BJ (cell line): ENCODE results near the gene EHD3. TPM values are rescaled to one million over a fixed set of nuclear protein-coding genes. Genes with fewer than 3 reads are reported as not detected.

Experiments used
- CTCF ChIA-PET: fragments of 350-600 bp; formaldehyde crosslinking; extraction: SDS; loops from one replicate; lab custom pipeline; 2021; ENCODE audit warnings: antibody characterized with exemption, inconsistent platforms; lab: Yijun Ruan, JAX
- POLR2A ChIA-PET: fragments of 300-600 bp; sonication (Branson Sonifier 250); formaldehyde crosslinking; extraction: SDS; loops from one replicate; lab custom pipeline; 2021; ENCODE audit warnings: antibody characterized with exemption; lab: Charles Lee
- DNase-seq: peaks from one replicate; pipeline ENCODE4 v3.0.0-alpha.2; 2011; ENCODE audit warnings: low read depth
- H3K27me3 ChIP-seq: 2 replicates; pipeline ENCODE4 v1.6.0; 2011; ENCODE audit warnings: low read length; ENCODE audit not compliant: control insufficient read depth, insufficient read depth
- H3K36me3 ChIP-seq: 2 replicates; pipeline ENCODE4 v1.5.1; 2011; ENCODE audit warnings: low read length; ENCODE audit not compliant: control insufficient read depth, insufficient read depth
- H3K4me3 ChIP-seq: 2 replicates; pipeline ENCODE4 v1.5.1; 2011; ENCODE audit warnings: low read depth, mild to moderate bottlenecking, control low read depth, low read length
- polyA plus RNA-seq: library from polyadenylated mRNA; depleted of rRNA; stranded (reverse); fragments of >200 nt; gene quantifications from 2 replicates; pipeline ENCODE4 v1.2.3, GENCODE V29; 2011
- TF ChIP-seq, protein P1 (sequence below): IDR thresholded peaks from 2 replicates; pipeline ENCODE4 v1.5.1; 2011; ENCODE audit warnings: low read depth, mild to moderate bottlenecking, control low read depth, inconsistent platforms, low read length, moderate library complexity; ENCODE audit not compliant: insufficient read depth

EHD3 gene
- polyA plus RNA-seq, 1 experiment = 69.4 TPM

DNA sequence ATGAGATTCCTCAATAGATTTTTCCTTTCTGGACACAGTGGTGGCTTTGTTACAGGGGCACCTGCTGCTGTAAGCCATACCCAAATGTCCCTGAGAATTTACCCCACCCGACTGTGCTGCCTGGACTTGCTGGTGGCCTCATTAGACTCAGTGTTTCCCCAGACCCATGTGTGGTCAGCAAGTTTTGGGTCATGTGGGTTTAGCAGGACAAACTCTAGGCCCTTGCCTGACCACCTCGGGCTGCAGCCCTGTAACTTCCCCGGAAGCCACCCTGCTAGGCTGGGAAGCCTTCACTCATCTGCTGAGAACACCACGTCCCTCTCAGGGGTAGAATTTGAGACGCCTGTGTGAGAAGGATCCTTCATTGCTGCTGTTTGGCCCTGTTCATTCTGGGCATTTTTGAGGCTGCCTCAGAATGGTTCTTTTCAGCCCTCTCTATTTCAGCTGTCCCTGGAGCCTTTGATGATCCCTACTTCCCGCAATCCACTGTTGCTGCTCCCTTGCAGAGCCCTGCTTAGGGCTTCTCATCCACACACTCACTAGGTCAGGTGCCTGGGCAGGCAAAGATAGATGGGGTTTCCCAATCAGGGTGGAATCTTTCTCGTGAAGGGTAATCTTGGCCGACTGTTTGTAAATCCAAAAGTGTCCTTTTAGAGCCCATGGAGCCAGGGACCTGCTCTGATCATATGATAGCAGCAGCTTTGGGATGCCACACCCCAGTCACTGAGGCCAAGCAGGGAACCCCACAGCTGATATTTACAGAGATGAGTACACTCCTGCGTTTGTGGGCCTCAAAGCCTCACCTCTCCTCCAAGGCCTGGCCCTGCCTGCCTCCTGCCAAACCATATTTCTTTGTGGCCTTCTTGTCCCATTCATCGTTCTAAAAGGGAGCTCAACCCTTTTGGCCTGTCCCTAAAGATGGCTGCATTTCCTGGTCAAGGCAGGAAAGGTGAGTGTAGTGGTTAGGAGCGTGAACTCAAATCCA, 6.7 kb downstream of the EHD3 start:
- H3K36me3 ChIP-seq = no peaks in the 10 kb centered on the region; the same call in 1 of the 2 replicates
- POLR2A ChIA-PET = no interaction called here
- TF ChIP-seq, protein P1, sequence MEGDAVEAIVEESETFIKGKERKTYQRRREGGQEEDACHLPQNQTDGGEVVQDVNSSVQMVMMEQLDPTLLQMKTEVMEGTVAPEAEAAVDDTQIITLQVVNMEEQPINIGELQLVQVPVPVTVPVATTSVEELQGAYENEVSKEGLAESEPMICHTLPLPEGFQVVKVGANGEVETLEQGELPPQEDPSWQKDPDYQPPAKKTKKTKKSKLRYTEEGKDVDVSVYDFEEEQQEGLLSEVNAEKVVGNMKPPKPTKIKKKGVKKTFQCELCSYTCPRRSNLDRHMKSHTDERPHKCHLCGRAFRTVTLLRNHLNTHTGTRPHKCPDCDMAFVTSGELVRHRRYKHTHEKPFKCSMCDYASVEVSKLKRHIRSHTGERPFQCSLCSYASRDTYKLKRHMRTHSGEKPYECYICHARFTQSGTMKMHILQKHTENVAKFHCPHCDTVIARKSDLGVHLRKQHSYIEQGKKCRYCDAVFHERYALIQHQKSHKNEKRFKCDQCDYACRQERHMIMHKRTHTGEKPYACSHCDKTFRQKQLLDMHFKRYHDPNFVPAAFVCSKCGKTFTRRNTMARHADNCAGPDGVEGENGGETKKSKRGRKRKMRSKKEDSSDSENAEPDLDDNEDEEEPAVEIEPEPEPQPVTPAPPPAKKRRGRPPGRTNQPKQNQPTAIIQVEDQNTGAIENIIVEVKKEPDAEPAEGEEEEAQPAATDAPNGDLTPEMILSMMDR = no peak
- H3K4me3 ChIP-seq = no peak overlapping the region
- DNase-seq = no peak
- CTCF ChIA-PET = interaction anchor here (10.3 kb wide), 1 partner anchor 92 kb away, joined by 104 read pairs; no protein-coding TSS in a partner anchor
- no peaks in the 10 kb centered on the region for H3K27me3 ChIP-seq

DNA sequence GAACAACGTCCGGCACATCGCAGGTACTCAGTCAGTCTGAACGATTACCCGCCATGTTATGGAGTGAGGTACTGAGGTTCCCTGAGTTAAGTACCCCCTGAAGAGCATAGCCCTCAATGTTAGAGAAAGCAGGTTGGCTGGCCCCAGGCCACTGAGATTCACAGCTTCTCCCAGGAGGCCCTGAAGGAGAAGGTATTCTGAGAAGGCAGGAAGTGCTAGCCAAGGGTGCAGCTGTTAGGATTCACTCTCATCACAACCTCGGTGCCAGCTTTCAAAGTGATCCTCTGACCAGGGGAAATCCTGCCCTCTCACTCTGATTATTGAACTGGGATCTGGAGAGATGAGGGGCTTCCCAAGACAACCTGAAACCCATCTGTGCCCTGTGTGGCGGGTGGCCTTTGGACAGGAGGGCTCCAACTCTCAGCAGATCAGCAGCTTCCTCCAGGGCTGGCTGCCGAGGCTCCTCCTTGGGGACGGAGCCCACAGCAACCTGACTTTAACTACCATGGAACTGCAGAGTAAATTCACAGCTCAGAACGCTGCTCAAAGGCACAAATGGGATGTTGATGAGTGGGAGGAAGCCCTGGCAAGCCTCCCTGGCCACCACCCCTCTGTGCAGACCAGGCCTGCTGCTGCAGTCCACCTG, 7.8 kb downstream of the EHD3 start:
- CTCF ChIA-PET = interaction anchor here (10.3 kb wide), 1 partner anchor 91 kb away, joined by 104 read pairs; no protein-coding TSS in a partner anchor
- no peak for DNase-seq
- H3K36me3 ChIP-seq = no peaks in the 10 kb centered on the region; the same call in 1 of the 2 replicates
- H3K27me3 ChIP-seq = no peaks in the 10 kb centered on the region
- TF ChIP-seq, protein P1 = no peak
- no peak overlapping the region for H3K4me3 ChIP-seq
- POLR2A ChIA-PET = no interaction called here

DNA sequence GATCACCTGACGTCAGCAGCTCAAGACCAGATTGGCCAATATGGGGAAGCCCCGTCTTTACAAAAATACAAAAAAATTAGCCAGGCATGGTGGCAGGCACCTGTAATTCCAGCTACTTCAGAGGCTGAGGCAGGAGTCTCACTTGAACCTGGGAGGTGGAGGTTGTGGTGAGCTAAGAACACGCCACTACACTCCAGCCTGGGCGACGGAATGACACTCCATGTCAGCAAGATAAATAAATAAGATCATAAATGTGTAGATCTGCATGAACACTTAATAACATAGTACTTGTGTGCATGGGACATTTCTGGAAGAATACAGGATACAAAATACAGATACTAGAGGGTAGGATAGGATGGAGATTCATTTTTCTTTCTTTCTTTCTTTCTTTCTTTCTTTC, 9.1 kb downstream of the EHD3 start:
- CTCF ChIA-PET = no interaction called here
- Histone ChIP-seq H3K27me3 (no peaks in the 10 kb centered on the region), H3K4me3 (no peak overlapping the region), H3K36me3 (peaks cover 2% of the 10 kb centered on the region; the same call in 1 of the 2 replicates)
- TF ChIP-seq, protein P1 = no peak
- no peak for DNase-seq
- POLR2A ChIA-PET = no interaction called here

DNA sequence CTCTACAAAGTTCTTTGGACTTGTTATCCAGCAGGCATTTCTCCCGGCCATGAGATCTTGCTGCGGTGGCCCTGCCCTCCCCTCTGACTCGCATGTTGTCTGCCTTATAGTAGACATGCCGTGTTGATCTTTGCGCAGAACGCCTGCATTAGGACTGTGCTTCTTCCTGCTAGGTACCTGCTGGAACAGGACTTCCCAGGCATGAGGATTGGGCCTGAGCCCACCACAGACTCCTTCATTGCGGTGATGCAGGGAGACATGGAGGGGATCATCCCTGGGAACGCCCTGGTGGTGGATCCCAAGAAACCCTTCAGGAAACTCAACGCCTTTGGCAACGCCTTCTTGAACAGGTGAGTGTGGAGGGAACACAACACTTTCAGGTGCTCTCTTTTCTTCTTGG, 10.1 kb downstream of the EHD3 start:
- POLR2A ChIA-PET = no interaction called here
- H3K27me3 ChIP-seq = no peaks in the 10 kb centered on the region
- CTCF ChIA-PET = no interaction called here
- no peak for DNase-seq
- H3K4me3 ChIP-seq = no peak overlapping the region
- TF ChIP-seq, protein P1 = no peak
- peaks cover 12% of the 10 kb centered on the region for H3K36me3 ChIP-seq
